Activated CD8-positive, alpha-beta memory T cell treated with anti-CD3 and anti-CD28 coated beads, Interleukin-2, amount 10 ng/mL, durations not matched to agents 7 days and 5 days (primary cell): ENCODE measurements around the gene GEN1. TPM values are rescaled to one million over a fixed set of nuclear protein-coding genes. Genes with fewer than 3 reads are reported as not detected.

ENCODE experiments used
- ATAC-seq: fragments of 150-1000 bp; cut with Tn5 transposase; one replicate; pipeline ENCODE4 v1.10.0; 2021; ENCODE audit warnings: moderate library complexity
- CTCF ChIA-PET: fragments of 350-600 bp; sonication (Branson Sonifier 250); formaldehyde crosslinking; loops from one replicate; lab custom pipeline; 2021; ENCODE audit warnings: antibody characterized with exemption; lab: Charles Lee
- DNase-seq: peaks from one replicate; pipeline ENCODE4 v3.0.0-alpha.2; 2020
- H3K27ac Mint-ChIP-seq: one replicate; pipeline ENCODE4 v1.8.0; 2021; ENCODE audit warnings: mild to moderate bottlenecking, mixed read lengths
- H3K27me3 Mint-ChIP-seq: one replicate; pipeline ENCODE4 v1.8.0; 2021; ENCODE audit warnings: mixed read lengths
- H3K36me3 Mint-ChIP-seq: one replicate; pipeline ENCODE4 v1.8.0; 2021; ENCODE audit warnings: mild to moderate bottlenecking, mixed read lengths
- H3K4me1 Mint-ChIP-seq: one replicate; pipeline ENCODE4 v1.8.0; 2021; ENCODE audit warnings: mixed read lengths
- H3K4me3 Mint-ChIP-seq: one replicate; pipeline ENCODE4 v1.8.0; 2021; ENCODE audit warnings: mild to moderate bottlenecking, moderate library complexity, mixed read lengths
- H3K9me3 Mint-ChIP-seq: one replicate; pipeline ENCODE4 v1.8.0; 2022; ENCODE audit warnings: low read depth, mixed read lengths
- total RNA-seq, 2 experiments: library from RNA; stranded (reverse); gene quantifications; one replicate each; pipeline ENCODE4 v1.2.3, GENCODE V29; 2021

Gene GEN1
- total RNA-seq, 2 experiments from 2014 or later, result 40.0 to 48.7 TPM

- DNase-seq (no peak), ATAC-seq (no peak)
- H3K4me3 Mint-ChIP-seq, result no peak overlapping the region
- CTCF ChIA-PET, result interaction anchor here (0.8 to 1.0 kb wide), 2 partner anchors 10 to 94 kb away, joined by 3 read pairs; no protein-coding TSS in a partner anchor
- H3K9me3 Mint-ChIP-seq, result no peaks in the 10 kb centered on the region
- H3K36me3 Mint-ChIP-seq, result peaks cover 32% of the 10 kb centered on the region
- H3K27me3 Mint-ChIP-seq, result no peaks in the 10 kb centered on the region
- H3K27ac Mint-ChIP-seq, result no peak overlapping the region
- peaks cover 12% of the 10 kb centered on the region for H3K4me1 Mint-ChIP-seq
Observed at GRCh38 chr2:17762451-17762850, 8.5 kb downstream of the GEN1 start.

- no peak overlapping the region for H3K4me3 Mint-ChIP-seq
- peaks cover 39% of the 10 kb centered on the region for H3K36me3 Mint-ChIP-seq
- peaks cover 4% of the 10 kb centered on the region for H3K4me1 Mint-ChIP-seq
- no peak overlapping the region for H3K27ac Mint-ChIP-seq
- H3K27me3 Mint-ChIP-seq, result no peaks in the 10 kb centered on the region
- ATAC-seq, result no peak
- H3K9me3 Mint-ChIP-seq, result no peaks in the 10 kb centered on the region
- CTCF ChIA-PET, result no interaction called here
- no peak for DNase-seq
Observed at GRCh38 chr2:17763641-17764333, 9.8 kb downstream of the GEN1 start.

GRCh38 chr2:17765398-17765797 lies 11.5 kb downstream of the GEN1 start:
- no peak for DNase-seq
- peaks cover 2% of the 10 kb centered on the region for H3K4me1 Mint-ChIP-seq
- CTCF ChIA-PET, result no interaction called here
- no peaks in the 10 kb centered on the region for H3K27me3 Mint-ChIP-seq
- ATAC-seq, result no peak
- H3K27ac Mint-ChIP-seq, result no peak overlapping the region
- H3K4me3 Mint-ChIP-seq, result no peak overlapping the region
- no peaks in the 10 kb centered on the region for H3K9me3 Mint-ChIP-seq
- H3K36me3 Mint-ChIP-seq, result peaks cover 39% of the 10 kb centered on the region

GRCh38 chr2:17768894-17769293 lies 15.0 kb downstream of the GEN1 start:
- no peak for DNase-seq
- H3K9me3 Mint-ChIP-seq, result no peaks in the 10 kb centered on the region
- H3K27me3 Mint-ChIP-seq, result no peaks in the 10 kb centered on the region
- H3K4me3 Mint-ChIP-seq, result no peak overlapping the region
- CTCF ChIA-PET, result interaction anchor here (1.7 kb wide), 1 partner anchor 17 kb away, joined by 4 read pairs; no protein-coding TSS in a partner anchor
- H3K27ac Mint-ChIP-seq, result no peak overlapping the region
- no peak for ATAC-seq
- H3K4me1 Mint-ChIP-seq, result no peaks in the 10 kb centered on the region
- peaks cover 36% of the 10 kb centered on the region for H3K36me3 Mint-ChIP-seq

GRCh38 chr2:17771956-17772355 lies 18.0 kb downstream of the GEN1 start:
- DNase-seq, result no peak
- Mint-ChIP-seq H3K36me3 (peaks cover 38% of the 10 kb centered on the region), H3K27me3 (no peaks in the 10 kb centered on the region), H3K4me3 (no peak overlapping the region), H3K27ac (no peak overlapping the region), H3K9me3 (no peaks in the 10 kb centered on the region), H3K4me1 (no peaks in the 10 kb centered on the region)
- CTCF ChIA-PET, result interaction anchor here (0.9 to 1.2 kb wide), 2 partner anchors 9 to 11 kb away, joined by 3 read pairs; no protein-coding TSS in a partner anchor
- no peak for ATAC-seq

GRCh38 chr2:17772532-17772931 lies 18.6 kb downstream of the GEN1 start:
- Mint-ChIP-seq H3K9me3 (no peaks in the 10 kb centered on the region), H3K4me3 (no peak overlapping the region), H3K4me1 (no peaks in the 10 kb centered on the region), H3K27me3 (no peaks in the 10 kb centered on the region), H3K27ac (no peak overlapping the region), H3K36me3 (peaks cover 38% of the 10 kb centered on the region)
- CTCF ChIA-PET, result interaction anchor here (0.9 to 1.2 kb wide), 2 partner anchors 10 to 12 kb away, joined by 3 read pairs; no protein-coding TSS in a partner anchor
- no peak for DNase-seq
- no peak for ATAC-seq

GRCh38 chr2:17780546-17780945 lies 26.6 kb downstream of the GEN1 start:
- DNase-seq, result no peak
- peaks cover 51% of the 10 kb centered on the region for H3K36me3 Mint-ChIP-seq
- no peaks in the 10 kb centered on the region for H3K4me1 Mint-ChIP-seq
- H3K27ac Mint-ChIP-seq, result no peak overlapping the region
- CTCF ChIA-PET, result no interaction called here
- H3K27me3 Mint-ChIP-seq, result no peaks in the 10 kb centered on the region
- H3K9me3 Mint-ChIP-seq, result no peaks in the 10 kb centered on the region
- H3K4me3 Mint-ChIP-seq, result no peak overlapping the region
- no peak for ATAC-seq

GRCh38 chr2:17781482-17781881 lies 27.5 kb downstream of the GEN1 start:
- H3K9me3 Mint-ChIP-seq, result no peaks in the 10 kb centered on the region
- DNase-seq, result no peak
- H3K27me3 Mint-ChIP-seq, result no peaks in the 10 kb centered on the region
- H3K4me3 Mint-ChIP-seq, result no peak overlapping the region
- no peaks in the 10 kb centered on the region for H3K4me1 Mint-ChIP-seq
- ATAC-seq, result no peak
- CTCF ChIA-PET, result no interaction called here
- no peak overlapping the region for H3K27ac Mint-ChIP-seq
- peaks cover 46% of the 10 kb centered on the region for H3K36me3 Mint-ChIP-seq

- H3K27ac Mint-ChIP-seq, result no peak overlapping the region
- CTCF ChIA-PET, result interaction anchor here (1.0 kb wide), 1 partner anchor 19 kb away, joined by 4 read pairs; no protein-coding TSS in a partner anchor
- peaks cover 9% of the 10 kb centered on the region for H3K4me1 Mint-ChIP-seq
Observed at GRCh38 chr2:17786727-17787126, 32.8 kb downstream of the GEN1 start.

GRCh38 chr2:17788773-17789172 lies 34.8 kb downstream of the GEN1 start:
- Mint-ChIP-seq H3K27me3 (peaks cover 14% of the 10 kb centered on the region), H3K36me3 (peaks cover 6% of the 10 kb centered on the region), H3K4me3 (no peak overlapping the region), H3K27ac (no peak overlapping the region), H3K9me3 (no peaks in the 10 kb centered on the region), H3K4me1 (peaks cover 26% of the 10 kb centered on the region)
- CTCF ChIA-PET, result no interaction called here
- ATAC-seq (no peak), DNase-seq (no peak)

More at GRCh38 chr2:17786727-17787126, 32.8 kb downstream of the GEN1 start:
- ATAC-seq (no peak), DNase-seq (no peak)
- Mint-ChIP-seq H3K27me3 (peaks cover 8% of the 10 kb centered on the region), H3K4me3 (no peak overlapping the region), H3K9me3 (no peaks in the 10 kb centered on the region), H3K36me3 (peaks cover 19% of the 10 kb centered on the region)

GRCh38 chr2:17790536-17790935 lies 36.6 kb downstream of the GEN1 start:
- Mint-ChIP-seq H3K27me3 (peaks cover 27% of the 10 kb centered on the region), H3K27ac (no peak overlapping the region), H3K4me3 (no peak overlapping the region), H3K4me1 (peaks cover 27% of the 10 kb centered on the region), H3K9me3 (no peaks in the 10 kb centered on the region), H3K36me3 (no peaks in the 10 kb centered on the region)
- CTCF ChIA-PET, result no interaction called here
- ATAC-seq, result no peak
- DNase-seq, result no peak

- Mint-ChIP-seq H3K27ac (no peak overlapping the region), H3K27me3 (peaks cover 29% of the 10 kb centered on the region), H3K9me3 (no peaks in the 10 kb centered on the region), H3K36me3 (no peaks in the 10 kb centered on the region), H3K4me1 (peaks cover 27% of the 10 kb centered on the region), H3K4me3 (no peak overlapping the region)
- CTCF ChIA-PET, result no interaction called here
- DNase-seq, result no peak
- ATAC-seq, result no peak
Observed at GRCh38 chr2:17791121-17791816, 37.3 kb downstream of the GEN1 start.

GRCh38 chr2:17791817-17792130 lies 37.8 kb downstream of the GEN1 start:
- H3K27ac Mint-ChIP-seq, result no peak overlapping the region
- no peaks in the 10 kb centered on the region for H3K9me3 Mint-ChIP-seq
- peaks cover 31% of the 10 kb centered on the region for H3K27me3 Mint-ChIP-seq
- ATAC-seq, result no peak
- no peak overlapping the region for H3K4me3 Mint-ChIP-seq
- CTCF ChIA-PET, result no interaction called here
- peaks cover 27% of the 10 kb centered on the region for H3K4me1 Mint-ChIP-seq
- no peak for DNase-seq
- no peaks in the 10 kb centered on the region for H3K36me3 Mint-ChIP-seq

- DNase-seq, result no peak
- Mint-ChIP-seq H3K9me3 (no peaks in the 10 kb centered on the region), H3K4me1 (peaks cover 27% of the 10 kb centered on the region), H3K4me3 (no peak overlapping the region), H3K27ac (no peak overlapping the region), H3K27me3 (peaks cover 31% of the 10 kb centered on the region), H3K36me3 (no peaks in the 10 kb centered on the region)
- ATAC-seq, result no peak
- CTCF ChIA-PET, result no interaction called here
Observed at GRCh38 chr2:17792515-17792914, 38.6 kb downstream of the GEN1 start.
